ENCODE results near the gene KRTAP1-4. TPM values are rescaled to one million over a fixed set of nuclear protein-coding genes. Genes with fewer than 3 reads are reported as not detected.

Gene KRTAP1-4
- total and polyA plus RNA-seq, 2 of the 4 experiments (the other 2 are of a cell fraction) = not detected

DNA sequence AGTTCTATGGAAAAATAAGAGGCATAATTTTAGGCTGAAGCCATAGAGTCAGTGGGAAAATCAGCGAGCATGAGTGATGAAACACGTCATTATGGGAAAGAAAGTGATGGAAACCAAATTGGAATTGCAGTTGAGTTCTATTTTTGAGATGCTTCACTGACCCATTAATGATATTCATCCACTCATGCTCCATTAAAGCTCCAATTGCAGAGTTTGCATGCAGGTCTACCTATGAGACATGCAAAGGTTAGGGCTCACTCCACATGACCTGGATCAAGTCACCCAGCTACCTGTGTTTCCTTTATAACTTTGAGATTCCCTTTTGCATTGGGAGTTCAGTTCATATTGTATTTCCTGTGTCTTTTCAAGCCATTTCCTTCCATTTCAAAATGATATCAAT, 43.7 kb upstream of the KRTAP1-4 start:
- Histone ChIP-seq H2AFZ (replicated peaks; ENCODE audit: low read length, poor library complexity) (no peak overlapping the region), H3K4me2 (ENCODE audit: low read depth, low read length) (no peak overlapping the region), H2BK20ac (ENCODE audit: low read depth, low read length) (no peak overlapping the region), H4K20me1 (ENCODE audit: insufficient read depth, low read length) (no peaks in the 10 kb centered on the region), H3K79me1 (ENCODE audit: low read depth in 1 of 2, low read length in 2 of 2) (no peaks in the 10 kb centered on the region), H3K14ac (replicated peaks; ENCODE audit: low read depth, low read length) (no peak overlapping the region), H2BK15ac (ENCODE audit: low read depth, low read length) (no peak overlapping the region), H3K4me1 (ENCODE audit: control insufficient read depth, insufficient read depth, low read length) (no peaks in the 10 kb centered on the region), H2AK5ac (ENCODE audit: low read depth, low read length) (no peak overlapping the region), H3K9me3 (ENCODE audit: control insufficient read depth, insufficient read depth, low read length) (no peaks in the 10 kb centered on the region), H3K27ac (ENCODE audit: insufficient read depth, low read length) (no peak overlapping the region), H4K8ac (ENCODE audit: low read depth in 2 of 2, low read length in 2 of 2) (no peak overlapping the region), H3K36me3 (ENCODE audit: control insufficient read depth, insufficient read depth, low read length) (no peaks in the 10 kb centered on the region), H3K18ac (ENCODE audit: low read depth, low read length) (no peak overlapping the region), H3K4me3 (ENCODE audit: insufficient read depth, low read depth, low read length) (no peak overlapping the region), H3K9ac (ENCODE audit: low read depth, low read length) (no peak overlapping the region), H2AK9ac (replicated peaks; ENCODE audit: low read depth, low read length, poor library complexity) (no peak overlapping the region), H3K9me1 (ENCODE audit: insufficient read depth, low read length) (no peaks in the 10 kb centered on the region), H4K5ac (ENCODE audit: low read depth, low read length) (no peak overlapping the region), H3K4ac (ENCODE audit: low read depth, low read length) (no peak overlapping the region), H2BK120ac (ENCODE audit: low read depth, low read length) (no peak overlapping the region), H3K23ac (ENCODE audit: low read depth, low read length) (no peak overlapping the region), H3K56ac (ENCODE audit: extremely low read depth, insufficient read depth, low read length) (no peak overlapping the region), H3K27me3 (ENCODE audit: control insufficient read depth, insufficient read depth, low read length) (no peaks in the 10 kb centered on the region), H2BK5ac (ENCODE audit: low read depth, low read length, poor library complexity, severe bottlenecking) (no peak overlapping the region), H4K91ac (ENCODE audit: insufficient read depth, low read depth, low read length) (no peak overlapping the region)
- WGBS, 2 experiments (ENCODE audit: extremely low coverage in 2 of 2, insufficient read length in 1 of 2) = no CpG with 5 or more reads among the region's 2 CpGs
- dilution Hi-C loops (cut with HindIII; ENCODE audit: low sequenced_read_pairs, unreplicated experiment) = no loop called here
- DNase-seq (no peak), ATAC-seq (ENCODE audit: low read depth) (no peak)
- ChIA-PET CTCF (no interaction called here), POLR2A (ENCODE audit: unreplicated experiment) (no interaction called here)
- in situ Hi-C loops (cut with MboI; ENCODE audit: low sequenced_read_pairs) = no loop called here
- intact Hi-C loops (cut with micrococcal nuclease) = no loop called here
- TF ChIP-seq BHLHE40 (IDR thresholded peaks at IDR 0.05; ENCODE audit: low read depth, low read length) = no peak
- no peak for TF ChIP-seq MAZ (IDR thresholded peaks at IDR 0.05; ENCODE audit: borderline replicate concordance, low read depth, low read length)
- TF ChIP-seq, protein P1, sequence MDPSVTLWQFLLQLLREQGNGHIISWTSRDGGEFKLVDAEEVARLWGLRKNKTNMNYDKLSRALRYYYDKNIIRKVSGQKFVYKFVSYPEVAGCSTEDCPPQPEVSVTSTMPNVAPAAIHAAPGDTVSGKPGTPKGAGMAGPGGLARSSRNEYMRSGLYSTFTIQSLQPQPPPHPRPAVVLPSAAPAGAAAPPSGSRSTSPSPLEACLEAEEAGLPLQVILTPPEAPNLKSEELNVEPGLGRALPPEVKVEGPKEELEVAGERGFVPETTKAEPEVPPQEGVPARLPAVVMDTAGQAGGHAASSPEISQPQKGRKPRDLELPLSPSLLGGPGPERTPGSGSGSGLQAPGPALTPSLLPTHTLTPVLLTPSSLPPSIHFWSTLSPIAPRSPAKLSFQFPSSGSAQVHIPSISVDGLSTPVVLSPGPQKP (IDR thresholded peaks at IDR 0.05; ENCODE audit: borderline replicate concordance, low read depth, low read length) = no peak
- no peak for TF ChIP-seq POLR2A (IDR thresholded peaks at IDR 0.05; ENCODE audit: low read depth, low read length)
- TF ChIP-seq, protein P2, sequence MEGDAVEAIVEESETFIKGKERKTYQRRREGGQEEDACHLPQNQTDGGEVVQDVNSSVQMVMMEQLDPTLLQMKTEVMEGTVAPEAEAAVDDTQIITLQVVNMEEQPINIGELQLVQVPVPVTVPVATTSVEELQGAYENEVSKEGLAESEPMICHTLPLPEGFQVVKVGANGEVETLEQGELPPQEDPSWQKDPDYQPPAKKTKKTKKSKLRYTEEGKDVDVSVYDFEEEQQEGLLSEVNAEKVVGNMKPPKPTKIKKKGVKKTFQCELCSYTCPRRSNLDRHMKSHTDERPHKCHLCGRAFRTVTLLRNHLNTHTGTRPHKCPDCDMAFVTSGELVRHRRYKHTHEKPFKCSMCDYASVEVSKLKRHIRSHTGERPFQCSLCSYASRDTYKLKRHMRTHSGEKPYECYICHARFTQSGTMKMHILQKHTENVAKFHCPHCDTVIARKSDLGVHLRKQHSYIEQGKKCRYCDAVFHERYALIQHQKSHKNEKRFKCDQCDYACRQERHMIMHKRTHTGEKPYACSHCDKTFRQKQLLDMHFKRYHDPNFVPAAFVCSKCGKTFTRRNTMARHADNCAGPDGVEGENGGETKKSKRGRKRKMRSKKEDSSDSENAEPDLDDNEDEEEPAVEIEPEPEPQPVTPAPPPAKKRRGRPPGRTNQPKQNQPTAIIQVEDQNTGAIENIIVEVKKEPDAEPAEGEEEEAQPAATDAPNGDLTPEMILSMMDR (conservative IDR thresholded peaks at IDR 0.05; ENCODE audit: low read depth, low read length) = no peak
- TF ChIP-seq, protein P3, sequence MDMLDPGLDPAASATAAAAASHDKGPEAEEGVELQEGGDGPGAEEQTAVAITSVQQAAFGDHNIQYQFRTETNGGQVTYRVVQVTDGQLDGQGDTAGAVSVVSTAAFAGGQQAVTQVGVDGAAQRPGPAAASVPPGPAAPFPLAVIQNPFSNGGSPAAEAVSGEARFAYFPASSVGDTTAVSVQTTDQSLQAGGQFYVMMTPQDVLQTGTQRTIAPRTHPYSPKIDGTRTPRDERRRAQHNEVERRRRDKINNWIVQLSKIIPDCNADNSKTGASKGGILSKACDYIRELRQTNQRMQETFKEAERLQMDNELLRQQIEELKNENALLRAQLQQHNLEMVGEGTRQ (IDR thresholded peaks at IDR 0.05; ENCODE audit: low read depth, low read length) = no peak
- no peak for TF ChIP-seq SMC3 (IDR thresholded peaks at IDR 0.05; ENCODE audit: low read depth, low read length)
- no peak for TF ChIP-seq MXI1 (IDR thresholded peaks at IDR 0.05; ENCODE audit: borderline replicate concordance, low read depth, low read length)
- TF ChIP-seq FOS (IDR thresholded peaks at IDR 0.05; ENCODE audit: low read depth, low read length) = no peak
- no peak for TF ChIP-seq CEBPB (IDR thresholded peaks at IDR 0.05; ENCODE audit: low read depth, low read length)
- TF ChIP-seq NFE2L2 (IDR thresholded peaks at IDR 0.05; ENCODE audit: low read depth, low read length) = no peak
- no TSS peak for BruUV-seq (replicated peaks)

Data from IMR-90 (cell line).